ENCODE measurements around the gene KIF1B. TPM values are rescaled to one million over a fixed set of nuclear protein-coding genes. Genes with fewer than 3 reads are reported as not detected.

The KIF1B gene
- total RNA-seq, 1 experiment from 2014 or later, result 69.5 TPM

DNA sequence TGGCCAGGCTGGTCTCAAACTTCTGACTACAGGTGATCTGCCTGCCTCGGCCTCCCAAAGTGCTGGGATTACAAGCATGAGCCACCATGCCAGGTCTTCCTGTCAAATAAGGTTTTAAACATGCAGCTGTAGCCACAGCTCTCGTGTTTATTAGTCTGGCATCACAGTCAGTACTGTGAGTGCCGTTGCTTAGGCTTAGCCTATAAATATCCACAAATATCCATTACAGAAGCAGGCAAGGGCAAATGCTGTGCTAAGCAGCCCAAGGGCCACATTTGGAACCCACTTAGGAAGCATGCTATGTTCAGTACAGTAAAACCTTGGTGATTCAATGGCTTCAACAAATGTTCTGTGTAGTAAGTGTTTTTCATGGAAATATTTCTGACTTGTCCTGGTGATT lies 75.9 kb downstream of the KIF1B start:
- intact Hi-C loops (cut with micrococcal nuclease; ENCODE audit: unreplicated experiment), result no loop called here
- no peak overlapping the region for H3K4me3 ChIP-seq (ENCODE audit: low read depth, low read length, poor library complexity, severe bottlenecking)
- no peak overlapping the region for H3K27ac ChIP-seq (ENCODE audit: low read depth, low read length, poor library complexity, severe bottlenecking)
- H3K36me3 ChIP-seq (ENCODE audit: insufficient read depth, low read length, poor library complexity, severe bottlenecking), result peaks cover 37% of the 10 kb centered on the region
- TF ChIP-seq, protein P1, sequence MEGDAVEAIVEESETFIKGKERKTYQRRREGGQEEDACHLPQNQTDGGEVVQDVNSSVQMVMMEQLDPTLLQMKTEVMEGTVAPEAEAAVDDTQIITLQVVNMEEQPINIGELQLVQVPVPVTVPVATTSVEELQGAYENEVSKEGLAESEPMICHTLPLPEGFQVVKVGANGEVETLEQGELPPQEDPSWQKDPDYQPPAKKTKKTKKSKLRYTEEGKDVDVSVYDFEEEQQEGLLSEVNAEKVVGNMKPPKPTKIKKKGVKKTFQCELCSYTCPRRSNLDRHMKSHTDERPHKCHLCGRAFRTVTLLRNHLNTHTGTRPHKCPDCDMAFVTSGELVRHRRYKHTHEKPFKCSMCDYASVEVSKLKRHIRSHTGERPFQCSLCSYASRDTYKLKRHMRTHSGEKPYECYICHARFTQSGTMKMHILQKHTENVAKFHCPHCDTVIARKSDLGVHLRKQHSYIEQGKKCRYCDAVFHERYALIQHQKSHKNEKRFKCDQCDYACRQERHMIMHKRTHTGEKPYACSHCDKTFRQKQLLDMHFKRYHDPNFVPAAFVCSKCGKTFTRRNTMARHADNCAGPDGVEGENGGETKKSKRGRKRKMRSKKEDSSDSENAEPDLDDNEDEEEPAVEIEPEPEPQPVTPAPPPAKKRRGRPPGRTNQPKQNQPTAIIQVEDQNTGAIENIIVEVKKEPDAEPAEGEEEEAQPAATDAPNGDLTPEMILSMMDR (conservative IDR thresholded peaks at IDR 0.05; ENCODE audit: low read depth, low read length), result no peak
- TF ChIP-seq EZH2 (IDR thresholded peaks at IDR 0.05; ENCODE audit: borderline replicate concordance, low read depth, low read length, poor library complexity, severe bottlenecking), result no peak
- H3K27me3 ChIP-seq (replicated peaks; ENCODE audit: insufficient read depth, low read depth, low read length, poor library complexity), result no peaks in the 10 kb centered on the region
- BruUV-seq (replicated peaks), result no TSS peak
- no peak for DNase-seq (ENCODE audit: low spot score)
- CTCF ChIA-PET, result no interaction called here
- no peaks in the 10 kb centered on the region for H3K4me1 ChIP-seq (ENCODE audit: insufficient read depth, low read length, poor library complexity, severe bottlenecking)
- H3K9me3 ChIP-seq (ENCODE audit: low read depth, low read length, poor library complexity, severe bottlenecking), result no peaks in the 10 kb centered on the region
- POLR2A ChIA-PET (ENCODE audit: low non-redundant PET), result no interaction called here

DNA sequence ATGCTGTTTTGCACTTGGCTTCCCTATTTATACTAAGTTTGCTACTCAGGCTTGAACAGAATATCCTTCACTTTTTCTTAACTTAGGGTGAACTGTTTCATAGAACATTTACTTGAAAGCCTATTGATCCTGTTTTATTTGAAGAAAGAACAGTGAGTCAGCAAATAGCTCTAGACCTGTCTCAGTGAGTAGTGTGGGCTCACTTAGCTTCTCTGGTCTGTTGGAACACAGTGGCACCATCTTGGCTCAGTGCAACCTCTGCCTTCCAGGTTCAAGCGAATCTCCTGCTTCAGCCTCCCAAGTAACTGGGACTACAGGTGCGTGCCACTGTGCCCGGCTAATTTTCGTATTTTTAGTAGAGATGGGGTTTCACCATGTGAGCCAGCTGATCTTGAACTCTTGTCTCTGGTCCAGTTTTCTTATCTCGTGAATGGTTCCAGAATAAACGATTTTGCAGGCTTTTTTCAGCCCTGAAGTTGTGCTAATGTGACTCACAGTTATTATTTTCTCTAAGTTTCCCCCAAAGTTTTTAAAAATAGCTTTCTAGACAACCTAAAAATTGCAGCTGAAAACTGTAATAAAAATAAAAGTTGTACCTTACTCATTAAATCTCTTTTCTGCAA lies 76.8 kb downstream of the KIF1B start:
- intact Hi-C loops (cut with micrococcal nuclease; ENCODE audit: unreplicated experiment), result no loop called here
- ChIA-PET CTCF (no interaction called here), POLR2A (ENCODE audit: low non-redundant PET) (no interaction called here)
- Histone ChIP-seq H3K27me3 (replicated peaks; ENCODE audit: insufficient read depth, low read depth, low read length, poor library complexity) (no peaks in the 10 kb centered on the region), H3K36me3 (ENCODE audit: insufficient read depth, low read length, poor library complexity, severe bottlenecking) (peaks cover 35% of the 10 kb centered on the region), H3K4me3 (ENCODE audit: low read depth, low read length, poor library complexity, severe bottlenecking) (no peak overlapping the region), H3K27ac (ENCODE audit: low read depth, low read length, poor library complexity, severe bottlenecking) (no peak overlapping the region), H3K9me3 (ENCODE audit: low read depth, low read length, poor library complexity, severe bottlenecking) (no peaks in the 10 kb centered on the region), H3K4me1 (ENCODE audit: insufficient read depth, low read length, poor library complexity, severe bottlenecking) (no peaks in the 10 kb centered on the region)
- TF ChIP-seq EZH2 (IDR thresholded peaks at IDR 0.05; ENCODE audit: borderline replicate concordance, low read depth, low read length, poor library complexity, severe bottlenecking), result no peak
- TF ChIP-seq, protein P1 (conservative IDR thresholded peaks at IDR 0.05; ENCODE audit: low read depth, low read length), result no peak
- no peak for DNase-seq (ENCODE audit: low spot score)
- no TSS peak for BruUV-seq (replicated peaks)

DNA sequence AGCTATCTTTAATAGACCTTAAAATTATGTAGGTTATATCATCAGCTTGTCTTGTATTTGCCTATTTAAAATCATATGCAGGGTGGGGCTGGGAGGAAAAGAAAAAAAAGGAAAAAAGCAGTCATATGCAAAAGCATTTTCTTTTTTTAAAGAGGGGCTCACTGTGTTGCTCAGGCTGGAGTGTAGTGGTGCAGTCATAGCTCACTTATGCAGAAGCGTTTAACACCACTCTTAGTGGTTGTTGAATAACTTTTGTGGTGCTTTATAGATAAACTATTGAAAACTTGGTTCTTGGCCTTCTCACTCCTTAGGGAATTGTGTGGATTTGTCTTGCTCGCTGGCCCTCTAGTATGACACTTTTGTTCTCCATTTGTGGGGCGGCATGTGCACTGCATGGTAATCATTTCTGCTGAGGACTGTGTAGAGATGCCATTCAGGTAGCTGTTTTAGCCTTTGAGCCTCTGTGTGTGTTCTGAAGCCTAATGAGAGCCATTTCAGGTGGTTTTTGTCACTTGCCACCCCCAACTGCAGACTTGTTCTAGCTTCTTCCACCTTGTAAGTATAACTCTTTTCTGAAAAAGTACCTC lies 77.8 kb downstream of the KIF1B start:
- peaks cover 37% of the 10 kb centered on the region for H3K36me3 ChIP-seq (ENCODE audit: insufficient read depth, low read length, poor library complexity, severe bottlenecking)
- ChIA-PET CTCF (no interaction called here), POLR2A (ENCODE audit: low non-redundant PET) (no interaction called here)
- BruUV-seq (replicated peaks), result no TSS peak
- no peaks in the 10 kb centered on the region for H3K4me1 ChIP-seq (ENCODE audit: insufficient read depth, low read length, poor library complexity, severe bottlenecking)
- TF ChIP-seq, protein P1 (conservative IDR thresholded peaks at IDR 0.05; ENCODE audit: low read depth, low read length), result no peak
- no peak for TF ChIP-seq EZH2 (IDR thresholded peaks at IDR 0.05; ENCODE audit: borderline replicate concordance, low read depth, low read length, poor library complexity, severe bottlenecking)
- no peak overlapping the region for H3K27ac ChIP-seq (ENCODE audit: low read depth, low read length, poor library complexity, severe bottlenecking)
- DNase-seq (ENCODE audit: low spot score), result no peak
- H3K9me3 ChIP-seq (ENCODE audit: low read depth, low read length, poor library complexity, severe bottlenecking), result no peaks in the 10 kb centered on the region
- H3K27me3 ChIP-seq (replicated peaks; ENCODE audit: insufficient read depth, low read depth, low read length, poor library complexity), result no peaks in the 10 kb centered on the region
- intact Hi-C loops (cut with micrococcal nuclease; ENCODE audit: unreplicated experiment), result no loop called here
- no peak overlapping the region for H3K4me3 ChIP-seq (ENCODE audit: low read depth, low read length, poor library complexity, severe bottlenecking)
